Cardiac muscle cell (in vitro differentiated cells and primary cell): Measurements from ENCODE around the gene MAP3K8. TPM values are rescaled to one million over a fixed set of nuclear protein-coding genes. Genes with fewer than 3 reads are reported as not detected.

Experiments used
- DNase-seq, 2 donors: peaks; one replicate each; pipeline versions ENCODE4 v3.0.0 to v3.0.0-alpha.2; 2010 to 2017; ENCODE audit warnings: low read depth in 1 of 2, low spot score in 1 of 2
- H3K27ac ChIP-seq: fragments of 200-600 bp; sonication (generic); 2 replicates; pipeline ENCODE4 v1.5.1; 2016
- H3K27me3 ChIP-seq: fragments of 200-600 bp; sonication (generic); 2 replicates; pipeline ENCODE4 v1.6.0; 2016; ENCODE audit warnings: control low read depth
- H3K36me3 ChIP-seq: fragments of 200-600 bp; sonication (generic); 2 replicates; pipeline ENCODE4 v1.5.1; 2016; ENCODE audit warnings: control low read depth
- H3K4me1 ChIP-seq: fragments of 200-600 bp; sonication (generic); 2 replicates; pipeline ENCODE4 v1.8.1; 2017; ENCODE audit warnings: low read depth, mild to moderate bottlenecking, mixed run types
- H3K4me3 ChIP-seq: fragments of 200-600 bp; sonication (generic); 2 replicates; pipeline ENCODE4 v1.5.1; 2016; ENCODE audit warnings: mild to moderate bottlenecking
- H3K9me3 ChIP-seq: fragments of 200-600 bp; sonication (generic); 2 replicates; pipeline ENCODE4 v1.5.1; 2017; ENCODE audit warnings: low read depth, mild to moderate bottlenecking, control low read depth
- polyA plus RNA-seq: library from polyadenylated mRNA; unstranded; fragments of >200 nt; fragmentation: Nextera tagmentation; extraction: Ambion mirVana; gene quantifications from 2 replicates; pipeline ENCODE4 v1.2.1, GENCODE V29; 2016
- total RNA-seq: library from RNA; depleted of rRNA; stranded (reverse); fragments of >200 nt; gene quantifications from 2 replicates; pipeline ENCODE4 v1.2.3, GENCODE V29; 2016
- TF ChIP-seq, protein P1 (sequence below): IDR thresholded peaks from 2 replicates; pipeline ENCODE4 v1.5.1; 2012; ENCODE audit warnings: low read depth, mild to moderate bottlenecking, low read length

MAP3K8 gene
- total and polyA plus RNA-seq, 2 experiments from 2014 or later = 5.5 to 7.8 TPM

DNA sequence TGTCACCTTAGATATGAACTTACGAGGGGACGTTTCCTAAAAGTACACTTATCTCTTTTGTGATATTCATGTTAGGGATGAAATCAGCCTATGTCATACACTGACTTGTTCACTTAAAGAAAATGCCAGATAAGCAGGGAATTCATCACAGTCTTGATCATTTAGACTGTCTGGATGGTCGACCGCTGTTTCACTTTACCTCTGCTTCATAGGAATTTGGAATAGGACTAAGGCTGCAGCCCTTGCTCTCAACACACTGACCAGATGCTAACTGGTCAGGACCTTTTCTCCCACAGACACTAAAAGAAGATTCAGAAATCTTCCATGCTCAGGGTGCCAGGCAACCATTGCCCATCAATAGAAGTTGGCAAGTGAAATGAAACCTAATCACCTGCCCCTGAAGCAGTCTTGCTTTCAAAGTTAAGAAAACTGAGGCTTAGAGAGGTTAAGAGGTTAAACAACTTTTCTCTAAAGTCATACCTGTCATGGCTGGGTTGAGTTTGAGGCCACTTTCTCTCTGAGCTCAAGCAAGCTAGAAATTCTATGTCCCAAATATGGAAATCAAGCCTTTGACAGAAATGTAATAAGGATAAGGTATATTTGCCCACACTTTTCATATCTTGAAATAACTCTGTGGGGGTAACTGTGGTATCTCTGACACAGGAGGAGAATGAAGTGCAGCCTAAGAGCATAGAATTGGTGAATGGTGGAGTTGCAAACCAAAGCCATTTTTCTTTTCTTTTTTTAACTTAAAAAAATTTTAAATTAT is 77.1 kb downstream of the MAP3K8 start:
- no peak overlapping the region for H3K4me3 ChIP-seq
- H3K27me3 ChIP-seq = no peaks in the 10 kb centered on the region
- DNase-seq = no peak
- no peaks in the 10 kb centered on the region for H3K36me3 ChIP-seq
- H3K27ac ChIP-seq = no peak overlapping the region
- no peaks in the 10 kb centered on the region for H3K4me1 ChIP-seq
- TF ChIP-seq, protein P1, sequence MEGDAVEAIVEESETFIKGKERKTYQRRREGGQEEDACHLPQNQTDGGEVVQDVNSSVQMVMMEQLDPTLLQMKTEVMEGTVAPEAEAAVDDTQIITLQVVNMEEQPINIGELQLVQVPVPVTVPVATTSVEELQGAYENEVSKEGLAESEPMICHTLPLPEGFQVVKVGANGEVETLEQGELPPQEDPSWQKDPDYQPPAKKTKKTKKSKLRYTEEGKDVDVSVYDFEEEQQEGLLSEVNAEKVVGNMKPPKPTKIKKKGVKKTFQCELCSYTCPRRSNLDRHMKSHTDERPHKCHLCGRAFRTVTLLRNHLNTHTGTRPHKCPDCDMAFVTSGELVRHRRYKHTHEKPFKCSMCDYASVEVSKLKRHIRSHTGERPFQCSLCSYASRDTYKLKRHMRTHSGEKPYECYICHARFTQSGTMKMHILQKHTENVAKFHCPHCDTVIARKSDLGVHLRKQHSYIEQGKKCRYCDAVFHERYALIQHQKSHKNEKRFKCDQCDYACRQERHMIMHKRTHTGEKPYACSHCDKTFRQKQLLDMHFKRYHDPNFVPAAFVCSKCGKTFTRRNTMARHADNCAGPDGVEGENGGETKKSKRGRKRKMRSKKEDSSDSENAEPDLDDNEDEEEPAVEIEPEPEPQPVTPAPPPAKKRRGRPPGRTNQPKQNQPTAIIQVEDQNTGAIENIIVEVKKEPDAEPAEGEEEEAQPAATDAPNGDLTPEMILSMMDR = no peak
- no peaks in the 10 kb centered on the region for H3K9me3 ChIP-seq

Other genes with a start within 250 kb of the MAP3K8 start
- gene MTPAP, start 84.9 kb upstream of the MAP3K8 start, total RNA-seq = 8.2 and 12.3 TPM in 2 replicates
- gene MTPAP, start 84.9 kb upstream of the MAP3K8 start, polyA plus RNA-seq = 10.7 and 22.6 TPM in 2 replicates
- not detected in 2 replicates for gene LYZL2, start 195.6 kb downstream of the MAP3K8 start, total RNA-seq
- not detected in 2 replicates for gene LYZL2, start 195.6 kb downstream of the MAP3K8 start, polyA plus RNA-seq